ENCODE measurements around the gene SLC12A6. TPM values are rescaled to one million over a fixed set of nuclear protein-coding genes. Genes with fewer than 3 reads are reported as not detected.
A peak's percentile ranks its signal among the peaks of the same experiment; 100 is the strongest.

Gene SLC12A6
- total RNA-seq, 3 donors from 2014 or later = 22.3 to 28.8 (median 25.8) TPM

DNA sequence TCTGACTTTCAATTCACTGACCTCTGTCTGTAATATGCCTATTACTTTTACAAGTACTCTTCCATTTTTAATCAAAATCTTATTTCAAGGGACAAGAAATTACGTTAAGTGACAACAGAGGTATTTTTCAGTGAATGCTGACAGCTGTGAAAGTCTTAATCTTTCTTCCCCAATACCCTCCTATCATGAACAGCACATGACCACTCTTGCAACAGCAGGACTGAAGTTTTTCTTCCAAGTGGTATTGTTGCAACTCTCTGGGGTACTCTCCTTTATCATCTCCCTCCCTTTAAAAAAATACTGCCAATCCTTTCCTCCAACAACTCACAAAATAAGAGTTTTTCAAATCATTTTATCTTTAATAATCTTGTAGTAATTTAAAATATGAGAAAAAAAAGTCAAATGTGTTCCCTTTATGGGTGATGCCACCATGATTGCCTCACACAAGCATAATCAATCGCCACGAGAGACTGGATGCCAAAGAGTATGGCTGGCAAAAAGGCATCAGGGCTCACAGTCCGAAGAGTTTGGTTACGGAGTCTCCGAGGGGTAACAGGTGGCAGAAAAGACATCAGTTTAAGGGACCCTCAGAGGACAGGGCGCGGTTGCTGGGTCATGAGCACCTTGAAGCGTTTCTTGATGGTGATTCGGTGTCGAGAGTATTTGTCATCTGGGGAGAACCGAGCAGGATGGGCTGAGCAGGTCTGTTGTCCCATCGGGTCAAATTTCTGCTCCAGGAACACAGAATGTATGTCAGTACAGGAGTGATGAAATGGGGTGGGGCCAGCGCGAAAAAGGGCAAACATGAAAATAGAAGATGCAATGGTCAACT lies 4.0 kb upstream of the SLC12A6 start:
- H3K9me3 ChIP-seq = no peaks in the 10 kb centered on the region
- TF ChIP-seq, protein P1, sequence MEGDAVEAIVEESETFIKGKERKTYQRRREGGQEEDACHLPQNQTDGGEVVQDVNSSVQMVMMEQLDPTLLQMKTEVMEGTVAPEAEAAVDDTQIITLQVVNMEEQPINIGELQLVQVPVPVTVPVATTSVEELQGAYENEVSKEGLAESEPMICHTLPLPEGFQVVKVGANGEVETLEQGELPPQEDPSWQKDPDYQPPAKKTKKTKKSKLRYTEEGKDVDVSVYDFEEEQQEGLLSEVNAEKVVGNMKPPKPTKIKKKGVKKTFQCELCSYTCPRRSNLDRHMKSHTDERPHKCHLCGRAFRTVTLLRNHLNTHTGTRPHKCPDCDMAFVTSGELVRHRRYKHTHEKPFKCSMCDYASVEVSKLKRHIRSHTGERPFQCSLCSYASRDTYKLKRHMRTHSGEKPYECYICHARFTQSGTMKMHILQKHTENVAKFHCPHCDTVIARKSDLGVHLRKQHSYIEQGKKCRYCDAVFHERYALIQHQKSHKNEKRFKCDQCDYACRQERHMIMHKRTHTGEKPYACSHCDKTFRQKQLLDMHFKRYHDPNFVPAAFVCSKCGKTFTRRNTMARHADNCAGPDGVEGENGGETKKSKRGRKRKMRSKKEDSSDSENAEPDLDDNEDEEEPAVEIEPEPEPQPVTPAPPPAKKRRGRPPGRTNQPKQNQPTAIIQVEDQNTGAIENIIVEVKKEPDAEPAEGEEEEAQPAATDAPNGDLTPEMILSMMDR (IDR thresholded peaks at IDR 0.05) = no peak
- no peak for TF ChIP-seq POLR2A (IDR thresholded peaks at IDR 0.05)
- no peak for TF ChIP-seq POLR2AphosphoS5 (IDR thresholded peaks at IDR 0.05)
- no peak for DNase-seq (ENCODE audit: low spot score in 2 of 2)
- no peaks in the 10 kb centered on the region for H3K4me1 ChIP-seq
- no peak overlapping the region for H3K27ac ChIP-seq
- peak overlapping the region; percentile 63 to 84 (median 80) for H3K4me3 ChIP-seq
- no peaks in the 10 kb centered on the region for H3K36me3 ChIP-seq
- H3K27me3 ChIP-seq = no peaks in the 10 kb centered on the region
- intact Hi-C loops (cut with DNase I; ENCODE audit: low total_unique reads) = no loop called here

DNA sequence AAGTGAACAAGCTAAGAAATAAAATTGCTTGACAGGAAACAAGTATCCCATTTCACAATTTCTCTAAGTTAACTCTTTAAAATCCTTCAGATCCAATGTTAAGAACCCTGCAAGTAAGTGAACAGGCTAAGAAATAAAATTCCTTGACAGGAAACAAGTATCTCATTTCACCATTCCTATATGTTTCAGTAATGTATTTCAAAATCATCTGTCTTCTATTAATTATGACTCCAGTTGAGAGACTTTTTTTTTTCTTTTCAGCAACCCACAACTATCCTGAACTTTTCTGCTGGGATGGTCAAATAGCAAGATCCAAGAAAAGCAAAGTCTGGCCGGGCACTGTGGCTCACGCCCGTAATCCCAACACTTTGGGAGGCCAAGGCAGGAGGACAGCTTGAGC lies 2.4 kb upstream of the SLC12A6 start:
- DNase-seq (ENCODE audit: low spot score in 2 of 2) = no peak
- TF ChIP-seq POLR2A (IDR thresholded peaks at IDR 0.05) (no peak), POLR2AphosphoS5 (IDR thresholded peaks at IDR 0.05) (no peak)
- TF ChIP-seq, protein P1 (IDR thresholded peaks at IDR 0.05) = no peak
- intact Hi-C loops (cut with DNase I; ENCODE audit: low total_unique reads) = loop anchor here (10.0 kb wide), 1 partner anchor 1415 kb away; no protein-coding TSS in a partner anchor

DNA sequence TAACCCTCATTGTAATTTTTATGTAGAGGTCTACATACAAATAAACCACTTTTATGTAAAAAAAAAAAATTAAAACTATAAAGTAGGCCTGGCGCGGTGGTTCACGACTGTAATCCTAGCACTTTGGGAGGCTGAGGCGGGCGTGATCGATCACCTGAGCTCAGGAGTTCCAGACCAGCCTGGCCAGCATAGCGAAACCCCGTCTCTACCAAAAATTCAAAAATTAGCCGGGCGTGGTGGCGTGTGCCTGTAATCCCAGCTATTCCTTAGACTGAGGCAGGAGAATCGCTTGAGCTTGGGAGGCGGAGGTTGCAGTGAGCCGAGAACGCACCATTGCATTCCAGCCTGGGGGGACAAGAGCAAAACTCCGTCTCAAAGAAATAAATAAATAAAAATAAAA lies 766 bp upstream of the SLC12A6 start:
- TF ChIP-seq, protein P1 (IDR thresholded peaks at IDR 0.05) = no peak
- TF ChIP-seq POLR2A (IDR thresholded peaks at IDR 0.05) = no peak
- no peak for TF ChIP-seq POLR2AphosphoS5 (IDR thresholded peaks at IDR 0.05)
- intact Hi-C loops (cut with DNase I; ENCODE audit: low total_unique reads) = loop anchor here (10.0 kb wide), 1 partner anchor 1416 kb away; no protein-coding TSS in a partner anchor
- Histone ChIP-seq H3K27me3 (no peaks in the 10 kb centered on the region), H3K4me1 (no peaks in the 10 kb centered on the region), H3K4me3 (peak overlapping the region; percentile 91 to 94 (median 94)), H3K27ac (peak overlapping the region; percentile 86 to 87), H3K36me3 (no peaks in the 10 kb centered on the region), H3K9me3 (no peaks in the 10 kb centered on the region)
- no peak for DNase-seq (ENCODE audit: low spot score in 2 of 2)

More for the DNA sequence above, 2.4 kb upstream of the SLC12A6 start:
- H3K9me3 ChIP-seq = no peaks in the 10 kb centered on the region
- H3K27ac ChIP-seq = no peak overlapping the region
- no peak overlapping the region for H3K4me3 ChIP-seq
- no peaks in the 10 kb centered on the region for H3K27me3 ChIP-seq
- H3K4me1 ChIP-seq = no peaks in the 10 kb centered on the region
- H3K36me3 ChIP-seq = no peaks in the 10 kb centered on the region

DNA sequence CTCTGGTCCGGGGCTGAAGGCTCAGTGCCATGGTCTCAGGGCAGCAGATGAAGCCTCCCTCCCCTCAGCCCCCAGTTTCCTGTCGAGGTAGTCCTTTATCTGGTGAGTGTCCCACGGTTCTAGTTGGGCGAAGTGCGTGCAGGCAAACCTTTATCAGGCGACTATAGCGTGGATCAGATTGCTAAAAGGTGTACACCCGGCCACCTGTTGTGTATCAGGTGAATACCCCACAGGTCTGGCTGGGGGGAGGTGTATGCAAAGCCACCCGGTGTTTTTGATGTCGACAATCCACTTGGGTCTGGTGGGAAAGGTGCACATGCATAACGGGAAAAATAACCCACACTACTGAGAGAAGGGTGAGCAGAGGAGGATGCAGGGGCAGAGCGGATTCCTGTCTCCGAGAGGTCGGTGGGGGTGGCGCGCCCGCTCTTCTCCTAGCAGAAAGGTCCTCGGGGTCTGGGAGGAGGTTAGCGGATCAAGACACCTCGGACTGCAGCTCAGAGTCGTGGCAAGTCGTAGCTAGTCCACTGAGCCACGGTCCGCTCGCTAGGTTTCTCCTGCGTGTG lies 507 bp downstream of the SLC12A6 start:
- Histone ChIP-seq H3K4me1 (no peaks in the 10 kb centered on the region), H3K27me3 (no peaks in the 10 kb centered on the region)

More for the DNA sequence above, 507 bp downstream of the SLC12A6 start:
- peak overlapping the region; percentile 86 to 87 for H3K27ac ChIP-seq
- H3K36me3 ChIP-seq = no peaks in the 10 kb centered on the region
- DNase-seq (ENCODE audit: low spot score in 2 of 2) = no peak
- TF ChIP-seq POLR2AphosphoS5 (IDR thresholded peaks at IDR 0.05) = no peak
- TF ChIP-seq, protein P1 (IDR thresholded peaks at IDR 0.05) = no peak
- no peak for TF ChIP-seq POLR2A (IDR thresholded peaks at IDR 0.05)
- H3K9me3 ChIP-seq = no peaks in the 10 kb centered on the region
- peak overlapping the region; percentile 91 to 94 (median 94) for H3K4me3 ChIP-seq
- intact Hi-C loops (cut with DNase I; ENCODE audit: low total_unique reads) = loop anchor here (10.0 kb wide), 1 partner anchor 1418 kb away; no protein-coding TSS in a partner anchor
